Cardiac fibroblast (primary cell): Measurements from ENCODE around the gene SEMA7A.
A peak's percentile ranks its signal among the peaks of the same experiment; 100 is the strongest.

Experiments
- DNase-seq, 2 donors: peaks; one replicate each; pipeline versions ENCODE4 v3.0.0 to v3.0.0-alpha.2; 2010; ENCODE audit warnings: low read depth in 2 of 2
- H3K4me3 ChIP-seq, 2 donors: replicated peaks in 1 of 2; 1 replicate in 1 of 2; 2 replicates in 1 of 2; pipeline ENCODE4 v1.5.1; 2011; ENCODE audit warnings: low read depth in 2 of 2, low read length in 2 of 2, mild to moderate bottlenecking in 2 of 2, moderate library complexity in 1 of 2
- TF ChIP-seq, protein P1 (sequence below): IDR thresholded peaks from one replicate; pipeline ENCODE4 v1.5.1; 2011; ENCODE audit warnings: low read depth, mild to moderate bottlenecking, low read length, inconsistent platforms

SEMA7A gene

DNA sequence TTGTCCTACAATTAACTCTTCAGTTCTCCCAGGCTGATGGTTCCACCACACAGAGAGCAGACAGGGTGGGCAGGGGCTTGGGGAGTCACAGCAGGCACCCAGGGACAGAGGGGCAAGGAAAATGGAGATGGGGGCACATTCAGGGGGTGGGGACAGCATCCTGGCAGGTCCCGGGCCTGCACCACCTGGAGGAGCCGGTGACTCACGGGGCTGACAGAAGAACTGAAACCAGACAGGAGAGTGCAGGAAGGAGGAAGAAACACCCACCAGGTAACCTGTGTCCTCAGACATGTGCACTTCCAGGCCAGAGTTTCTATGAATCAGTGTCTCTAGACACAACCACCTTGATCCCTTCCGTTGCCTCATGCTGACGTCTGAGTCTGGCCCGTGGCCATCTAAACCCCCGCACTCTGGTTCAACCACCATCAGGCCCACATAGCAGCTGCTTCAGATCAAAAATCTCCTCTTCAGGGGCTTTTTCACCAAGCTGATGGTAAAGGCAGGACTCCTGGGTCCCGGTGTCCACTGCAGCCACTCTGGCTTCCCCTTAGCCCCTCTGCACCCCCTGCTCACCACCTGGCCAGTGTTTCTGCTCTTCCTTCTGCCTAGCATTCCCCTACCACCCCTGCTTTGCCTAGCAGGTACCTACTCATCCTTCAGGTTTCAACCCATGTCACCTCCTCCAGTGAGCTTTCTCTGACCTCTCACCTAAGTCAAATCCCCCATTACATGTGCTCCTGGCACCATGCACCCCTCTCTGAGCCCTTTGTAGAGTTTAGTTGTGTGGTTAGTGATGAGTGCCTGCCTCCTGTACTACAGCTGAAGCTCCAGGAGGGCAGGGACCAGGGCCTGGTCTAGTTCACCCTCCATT lies 49.8 kb downstream of the SEMA7A start:
- TF ChIP-seq, protein P1, sequence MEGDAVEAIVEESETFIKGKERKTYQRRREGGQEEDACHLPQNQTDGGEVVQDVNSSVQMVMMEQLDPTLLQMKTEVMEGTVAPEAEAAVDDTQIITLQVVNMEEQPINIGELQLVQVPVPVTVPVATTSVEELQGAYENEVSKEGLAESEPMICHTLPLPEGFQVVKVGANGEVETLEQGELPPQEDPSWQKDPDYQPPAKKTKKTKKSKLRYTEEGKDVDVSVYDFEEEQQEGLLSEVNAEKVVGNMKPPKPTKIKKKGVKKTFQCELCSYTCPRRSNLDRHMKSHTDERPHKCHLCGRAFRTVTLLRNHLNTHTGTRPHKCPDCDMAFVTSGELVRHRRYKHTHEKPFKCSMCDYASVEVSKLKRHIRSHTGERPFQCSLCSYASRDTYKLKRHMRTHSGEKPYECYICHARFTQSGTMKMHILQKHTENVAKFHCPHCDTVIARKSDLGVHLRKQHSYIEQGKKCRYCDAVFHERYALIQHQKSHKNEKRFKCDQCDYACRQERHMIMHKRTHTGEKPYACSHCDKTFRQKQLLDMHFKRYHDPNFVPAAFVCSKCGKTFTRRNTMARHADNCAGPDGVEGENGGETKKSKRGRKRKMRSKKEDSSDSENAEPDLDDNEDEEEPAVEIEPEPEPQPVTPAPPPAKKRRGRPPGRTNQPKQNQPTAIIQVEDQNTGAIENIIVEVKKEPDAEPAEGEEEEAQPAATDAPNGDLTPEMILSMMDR = no peak
- H3K4me3 ChIP-seq = no peak overlapping the region
- DNase-seq = peak in 1 of 2 donors; percentile 58

DNA sequence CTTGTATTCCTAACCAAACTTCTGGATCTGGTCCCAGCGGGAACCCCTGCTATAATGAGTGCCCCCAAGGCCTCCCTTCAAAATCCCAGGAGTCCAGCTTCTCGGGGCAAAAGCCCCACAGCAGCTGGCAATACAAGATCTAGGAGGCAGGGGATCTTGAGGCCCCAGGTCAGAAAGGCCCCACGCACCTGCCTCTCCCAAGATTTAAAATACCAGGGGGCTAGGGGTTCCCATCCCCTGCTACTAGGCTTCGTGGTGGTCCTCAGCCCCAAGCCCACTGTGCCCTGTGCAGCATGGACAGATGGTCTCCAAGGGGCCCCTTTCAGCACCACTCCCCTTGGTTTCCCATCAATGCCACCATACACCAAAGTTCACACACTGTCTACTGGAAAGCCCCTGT lies 50.5 kb downstream of the SEMA7A start:
- no peak for DNase-seq
- TF ChIP-seq, protein P1 = no peak
- H3K4me3 ChIP-seq = no peak overlapping the region

DNA sequence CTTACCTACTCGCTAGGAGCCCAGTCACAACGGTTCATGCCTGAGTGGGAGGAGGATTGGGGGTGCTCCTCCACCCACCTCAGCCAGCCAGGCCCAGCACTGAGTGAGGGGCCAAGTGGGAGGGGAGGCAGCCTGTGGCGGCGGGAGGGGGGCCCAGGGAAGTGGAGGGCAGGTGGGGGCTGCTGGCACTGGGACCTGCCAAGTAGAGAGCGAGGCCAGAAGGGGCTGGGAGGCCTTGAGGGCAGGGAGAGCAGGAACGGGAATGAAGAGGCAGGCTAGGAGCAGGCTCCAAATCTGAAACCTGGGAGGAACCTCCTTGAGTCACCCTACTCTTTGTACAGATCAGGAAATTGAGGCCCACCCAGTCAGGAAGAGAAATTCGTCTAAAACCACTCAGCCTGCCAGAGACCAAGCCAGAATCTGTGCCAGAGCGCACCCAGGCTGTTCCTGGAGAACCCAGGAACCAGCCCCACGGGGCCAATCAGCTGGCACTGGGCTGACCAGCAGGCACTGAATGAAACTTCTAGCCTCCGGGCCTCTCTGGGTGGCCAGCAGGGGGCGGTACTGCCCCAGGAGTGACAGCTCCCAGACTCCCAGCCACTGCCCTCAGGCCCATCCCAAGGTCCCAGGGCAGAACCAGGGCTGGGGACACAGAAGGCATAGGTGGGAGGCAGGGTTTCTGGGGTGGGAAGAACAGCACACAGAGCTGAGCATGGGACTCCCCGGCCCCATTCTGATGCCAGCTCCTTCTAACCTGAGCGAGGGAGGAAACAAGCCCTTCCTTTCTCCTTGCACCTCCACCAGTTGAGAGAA lies 51.5 kb downstream of the SEMA7A start:
- H3K4me3 ChIP-seq = no peak overlapping the region
- TF ChIP-seq, protein P1 = peak; percentile 98
- peak; percentile 82 to 83 for DNase-seq

DNA sequence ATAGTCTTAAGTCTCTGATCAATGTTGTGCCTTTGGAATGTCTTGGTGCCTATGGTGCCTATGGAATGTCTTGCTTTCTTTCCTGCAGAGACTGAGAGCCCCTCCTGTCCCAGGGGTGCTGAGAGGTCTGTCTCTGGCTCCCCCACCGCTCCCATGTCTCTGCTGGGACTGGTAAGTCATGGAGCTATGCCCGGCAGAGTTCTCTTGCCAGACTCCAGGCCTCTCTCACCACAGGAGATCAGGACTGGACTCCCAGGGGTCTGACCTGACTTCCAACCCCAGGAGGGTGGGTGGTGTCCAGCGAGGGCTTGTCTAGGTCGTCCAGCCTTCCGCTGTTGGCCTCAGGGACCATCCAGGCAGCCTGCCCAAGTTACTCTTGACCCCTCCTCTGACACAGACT lies 52.3 kb downstream of the SEMA7A start:
- no peak for DNase-seq
- TF ChIP-seq, protein P1 = no peak
- H3K4me3 ChIP-seq = no peak overlapping the region

DNA sequence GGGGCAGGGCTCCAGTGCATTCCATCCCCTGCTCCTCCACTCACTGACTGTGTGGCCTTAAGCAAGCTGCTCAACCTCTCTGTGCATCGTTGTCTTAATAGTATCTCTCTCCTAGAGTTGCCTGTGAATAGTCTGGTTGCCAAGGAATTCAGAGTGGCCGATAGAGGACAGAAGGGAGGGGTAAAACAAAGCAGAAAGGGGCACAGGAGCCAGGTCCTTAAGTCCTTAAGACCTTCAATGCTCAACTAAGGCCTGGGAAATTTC lies 52.6 kb downstream of the SEMA7A start:
- TF ChIP-seq, protein P1 = no peak
- no peak overlapping the region for H3K4me3 ChIP-seq
- no peak for DNase-seq

DNA sequence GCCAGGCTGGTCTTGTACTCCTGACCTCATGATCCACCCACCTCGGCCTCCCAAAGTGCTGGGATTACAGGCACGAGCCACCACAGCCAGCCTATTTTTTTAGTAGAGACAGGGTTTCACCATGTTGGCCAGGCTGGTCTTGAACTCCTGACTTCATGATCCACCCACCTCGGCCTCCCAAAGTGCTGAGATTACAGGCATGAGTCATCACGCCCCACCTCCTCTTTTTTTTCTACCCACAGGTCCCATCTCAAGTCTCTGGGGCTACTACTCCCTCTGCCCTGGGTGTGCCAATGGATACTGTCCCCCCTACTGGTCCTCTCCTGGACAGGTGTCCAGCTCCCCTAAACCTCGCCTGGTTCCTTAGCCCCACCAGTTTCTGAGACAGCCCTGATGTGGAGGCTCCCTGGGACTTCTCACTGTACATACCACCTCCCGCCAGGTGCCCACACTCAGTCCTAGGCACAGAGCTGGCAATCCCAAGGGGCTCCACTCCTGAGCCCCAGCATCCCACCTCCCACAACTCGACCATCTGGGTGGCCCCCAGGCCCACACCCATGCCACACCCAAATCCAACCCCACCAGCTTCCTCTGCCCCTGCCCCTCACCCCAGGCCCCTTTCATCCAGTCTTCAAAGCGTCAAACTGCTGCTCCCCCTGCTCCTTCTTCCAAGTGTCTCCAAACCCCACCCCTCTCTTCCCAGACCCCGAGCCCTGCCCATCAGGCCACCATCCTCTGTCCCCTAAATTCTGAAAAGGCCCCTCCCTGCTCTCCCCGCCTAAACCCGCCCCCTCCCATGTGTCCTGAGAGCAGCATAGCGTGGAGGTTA lies 53.2 kb downstream of the SEMA7A start:
- TF ChIP-seq, protein P1 = no peak
- no peak overlapping the region for H3K4me3 ChIP-seq
- DNase-seq = no peak
